Endothelial cell of umbilical vein (primary cell): Measurements from ENCODE around the gene CBLL1. TPM values are rescaled to one million over a fixed set of nuclear protein-coding genes. Genes with fewer than 3 reads are reported as not detected.

Experiments used
- BruUV-seq: library from RNA; stranded (reverse); fragments of 400-500 nt; replicated peaks from 2 replicates; lab custom pipeline; 2021; lab: Mats Ljungman, UMichigan
- CTCF ChIA-PET: fragments of 300-600, 350-600 bp; sonication (Branson Sonifier 250); formaldehyde crosslinking; loops from one replicate; lab custom pipeline; 2021; ENCODE audit warnings: antibody characterized with exemption, inconsistent platforms; lab: Charles Lee
- POLR2A ChIA-PET: fragments of 300-600, 350-600 bp; sonication (Branson Sonifier 250); formaldehyde crosslinking; loops from one replicate; lab custom pipeline; 2021; ENCODE audit warnings: antibody characterized with exemption, inconsistent platforms; lab: Charles Lee
- DNase-seq: peaks from one replicate; pipeline ENCODE4 v3.0.0-alpha.2; 2011; ENCODE audit warnings: low read depth, low spot score
- FAIRE-seq: peaks from 2 replicates; lab custom pipeline; 2011; peaks lifted over from hg19 to GRCh38; lab: Jason Lieb, UNC
- H2AFZ ChIP-seq: 2 replicates; pipeline ENCODE4 v1.6.0; 2012; ENCODE audit warnings: low read depth, low read length, control low read depth, inconsistent platforms
- H3K27ac ChIP-seq: 2 replicates; pipeline ENCODE4 v1.5.1; 2011; ENCODE audit warnings: low read depth, mild to moderate bottlenecking, control low read depth, low read length, moderate library complexity; ENCODE audit not compliant: insufficient read depth
- H3K27me3 ChIP-seq, 2 experiments: 2 replicates each; pipeline versions ENCODE4 v1.6.0 to v1.6.1; 2011; ENCODE audit warnings: low read length in 2 of 2, mixed read lengths in 1 of 2; ENCODE audit not compliant: control insufficient read depth in 2 of 2, insufficient read depth in 2 of 2
- H3K36me3 ChIP-seq, 2 experiments: 2 replicates in 1 of 2; 3 replicates in 1 of 2; pipeline ENCODE4 v1.5.1; 2011; ENCODE audit warnings: low read length in 2 of 2, mild to moderate bottlenecking in 1 of 2, moderate library complexity in 1 of 2; ENCODE audit not compliant: control insufficient read depth in 2 of 2, insufficient read depth in 2 of 2; ENCODE audit errors: extremely low read depth in 1 of 2
- H3K4me1 ChIP-seq: 3 replicates; pipeline ENCODE4 v1.5.1; 2011; ENCODE audit warnings: mild to moderate bottlenecking, low read length; ENCODE audit not compliant: control insufficient read depth, insufficient read depth; ENCODE audit errors: extremely low read depth
- H3K4me2 ChIP-seq: 2 replicates; pipeline ENCODE4 v1.6.1; 2011; ENCODE audit warnings: low read length, control low read depth, mixed read lengths; ENCODE audit not compliant: insufficient read depth
- H3K4me3 ChIP-seq, 3 experiments: fragments of 200-600 bp in 1 of 3; sonication (generic), shearing (Covaris generic) in 1 of 3; replicated peaks in 1 of 3; 2 replicates each; pipeline ENCODE4 v1.5.1; 2011 to 2016; ENCODE audit warnings: control low read depth in 3 of 3, low read length in 3 of 3, mild to moderate bottlenecking in 2 of 3, inconsistent platforms in 1 of 3, low read depth in 1 of 3, moderate library complexity in 1 of 3; ENCODE audit not compliant: insufficient read depth in 1 of 3
- H3K79me2 ChIP-seq: 2 replicates; pipeline ENCODE4 v1.6.0; 2012; ENCODE audit warnings: low read length, inconsistent platforms; ENCODE audit not compliant: control insufficient read depth, insufficient read depth
- H3K9ac ChIP-seq: replicated peaks from 2 replicates; pipeline ENCODE3; 2011; ENCODE audit warnings: low read length, control low read depth; ENCODE audit not compliant: insufficient read depth; ENCODE audit errors: extremely low read depth
- H3K9me1 ChIP-seq: replicated peaks from 3 replicates; pipeline ENCODE4 v1.6.0; 2011; ENCODE audit warnings: mild to moderate bottlenecking, low read length; ENCODE audit not compliant: control insufficient read depth, insufficient read depth; ENCODE audit errors: extremely low read depth
- H3K9me3 ChIP-seq: replicated peaks from 2 replicates; pipeline ENCODE4 v1.5.1; 2012; ENCODE audit warnings: low read length, inconsistent platforms; ENCODE audit not compliant: control insufficient read depth, insufficient read depth
- H4K20me1 ChIP-seq: replicated peaks from 2 replicates; pipeline ENCODE3; 2011; ENCODE audit warnings: mild to moderate bottlenecking, low read length; ENCODE audit not compliant: control insufficient read depth, insufficient read depth; ENCODE audit errors: extremely low read depth
- CTCF ChIP-seq, 2 donors: IDR thresholded peaks; 1 replicate in 1 of 2; 2 replicates in 1 of 2; pipeline ENCODE4 v1.5.1; 2011; ENCODE audit warnings: low read length in 2 of 2, mild to moderate bottlenecking in 2 of 2, moderate library complexity in 2 of 2, control low read depth in 1 of 2, inconsistent platforms in 1 of 2, low read depth in 1 of 2; ENCODE audit not compliant: insufficient read depth in 1 of 2; ENCODE audit errors: extremely low read depth in 1 of 2
- EZH2 ChIP-seq: IDR thresholded peaks from 2 replicates; pipeline ENCODE4 v1.6.1; 2012; ENCODE audit warnings: borderline replicate concordance, low read depth, mild to moderate bottlenecking, moderate library complexity, low read length, inconsistent platforms; ENCODE audit not compliant: severe bottlenecking
- FOS ChIP-seq: IDR thresholded peaks from 2 replicates; pipeline ENCODE4 v1.6.1; 2011; ENCODE audit warnings: mild to moderate bottlenecking, low read length, moderate library complexity, borderline replicate concordance; ENCODE audit not compliant: insufficient read depth
- GATA2 ChIP-seq: IDR thresholded peaks from 2 replicates; pipeline ENCODE4 v1.7.0; 2011; ENCODE audit warnings: low read depth, mild to moderate bottlenecking, moderate library complexity, mixed read lengths, low read length; ENCODE audit not compliant: insufficient read length, insufficient read depth
- JUN ChIP-seq: IDR thresholded peaks from 2 replicates; pipeline ENCODE4 v1.6.1; 2011; ENCODE audit warnings: borderline replicate concordance, low read depth; ENCODE audit not compliant: insufficient read length, insufficient read depth
- MAX ChIP-seq: IDR thresholded peaks from 2 replicates; pipeline ENCODE4 v1.6.1; 2011; ENCODE audit not compliant: insufficient read depth, insufficient read length
- MYC ChIP-seq: IDR thresholded peaks from one replicate; pipeline ENCODE4 v1.6.1; 2011; ENCODE audit warnings: mild to moderate bottlenecking, low read depth, low read length
- POLR2A ChIP-seq: IDR thresholded peaks from 2 replicates; pipeline ENCODE4 v1.6.1; 2012; ENCODE audit warnings: low read depth, mild to moderate bottlenecking, control low read depth, low read length
- POLR2AphosphoS5 ChIP-seq: IDR thresholded peaks from 2 replicates; pipeline ENCODE4 v1.6.1; 2012; ENCODE audit warnings: low read depth, mild to moderate bottlenecking, control low read depth, low read length, moderate library complexity; ENCODE audit not compliant: insufficient read depth
- dilution Hi-C: fragments of 300-500 bp; cut with MboI; formaldehyde crosslinking; loops from one replicate; pipeline ENCODE4 v1.15.0; 2019; ENCODE audit warnings: low sequenced_read_pairs; ENCODE audit not compliant: extremely low pct_ligation_motif_present
- intact Hi-C: fragments of 100-400 bp; cut with micrococcal nuclease; formaldehyde crosslinking; loops from one replicate; pipeline ENCODE4 v1.10.0; 2022
- polyA plus RNA-seq, 4 experiments: library from polyadenylated mRNA; depleted of rRNA in 3 of 4; stranded (reverse) in 3 of 4; unstranded in 1 of 4; fragments of >200 nt; gene quantifications; 2 replicates each; pipeline versions ENCODE4 v1.2.1 to v1.2.3, GENCODE V29; 2011 to 2012; ENCODE audit warnings: missing spikeins in 1 of 4
- total RNA-seq: library from RNA; stranded (reverse); gene quantifications from 2 replicates; pipeline ENCODE4 v1.2.3, GENCODE V29; 2021

CBLL1 gene
- total and polyA plus RNA-seq, 2 donors (not counting 3 experiments of a cell fraction or from before 2014, with no cell fraction given) = 23.1 to 30.6 TPM

GRCh38 chr7:107785170-107785569, 41.2 kb downstream of the CBLL1 start:
- H3K9me3 ChIP-seq = no peaks in the 10 kb centered on the region
- no peak overlapping the region for H3K9ac ChIP-seq
- no peak for FAIRE-seq
- H2AFZ ChIP-seq = no peak overlapping the region
- no peak overlapping the region for H3K4me2 ChIP-seq
- TF ChIP-seq GATA2 = no peak
- TF ChIP-seq POLR2AphosphoS5 = no peak
- TF ChIP-seq MYC = no peak
- TF ChIP-seq FOS = no peak
- no peak for TF ChIP-seq JUN
- no peak for TF ChIP-seq MAX
- TF ChIP-seq CTCF (IDR thresholded peaks at IDR 0.05; ENCODE audit: extremely low read depth in 1 of 2, insufficient read depth in 1 of 2, low read depth in 1 of 2, low read length in 2 of 2) = no peak
- no peak for TF ChIP-seq POLR2A
- TF ChIP-seq EZH2 = no peak
- no peaks in the 10 kb centered on the region for H3K9me1 ChIP-seq
- H3K27ac ChIP-seq = no peak overlapping the region
- no peaks in the 10 kb centered on the region for H3K79me2 ChIP-seq
- H3K4me3 ChIP-seq = no peak overlapping the region
- DNase-seq = no peak
- no peaks in the 10 kb centered on the region for H4K20me1 ChIP-seq
- intact Hi-C loops (no loop called here), dilution Hi-C loops (no loop called here)
- no peaks in the 10 kb centered on the region for H3K36me3 ChIP-seq
- no peaks in the 10 kb centered on the region for H3K4me1 ChIP-seq
- no TSS peak for BruUV-seq
- H3K27me3 ChIP-seq = peaks cover 18 to 36% of the 10 kb centered on the region in 2 experiments
- CTCF ChIA-PET = interaction anchor here (1.2 to 1.9 kb wide), 2 partner anchors 9 to 89 kb away, joined by 4 to 7 read pairs; no protein-coding TSS in a partner anchor
- POLR2A ChIA-PET = interaction anchor here (0.5 kb wide), 1 partner anchor 79 kb away, joined by 3 read pairs; no protein-coding TSS in a partner anchor
